Choroid plexus epithelial cell (primary cell): ENCODE data around the gene BCO1.
"Not testable (repeated sequence)": the region's sequence is repeated elsewhere in the genome, so short reads cannot be mapped to it uniquely, and the experiment has no call there.

Experiments used
- DNase-seq: peaks from one replicate; pipeline ENCODE4 v3.0.0-alpha.2; 2010; ENCODE audit warnings: low read depth
- H3K4me3 ChIP-seq: 2 replicates; pipeline ENCODE4 v1.5.1; 2011; ENCODE audit warnings: low read depth, mild to moderate bottlenecking, control low read depth, low read length, moderate library complexity
- CTCF ChIP-seq: conservative IDR thresholded peaks from 2 replicates; pipeline ENCODE4 v1.5.1; 2011; ENCODE audit warnings: low read depth, mild to moderate bottlenecking, control low read depth, inconsistent platforms, low read length, moderate library complexity

Gene BCO1

GRCh38 chr16:81216706-81217105 is 21.8 kb upstream of the BCO1 start:
- DNase-seq = no peak
- H3K4me3 ChIP-seq = no peak overlapping the region
- TF ChIP-seq CTCF = no peak

- no peak for DNase-seq
- H3K4me3 ChIP-seq = no peak overlapping the region
- no peak for TF ChIP-seq CTCF
Measured at GRCh38 chr16:81219151-81219550, 19.3 kb upstream of the BCO1 start.

- H3K4me3 ChIP-seq = no peak overlapping the region
- TF ChIP-seq CTCF = no peak
- DNase-seq = no peak
Measured at GRCh38 chr16:81220349-81220748, 18.1 kb upstream of the BCO1 start.

DNA sequence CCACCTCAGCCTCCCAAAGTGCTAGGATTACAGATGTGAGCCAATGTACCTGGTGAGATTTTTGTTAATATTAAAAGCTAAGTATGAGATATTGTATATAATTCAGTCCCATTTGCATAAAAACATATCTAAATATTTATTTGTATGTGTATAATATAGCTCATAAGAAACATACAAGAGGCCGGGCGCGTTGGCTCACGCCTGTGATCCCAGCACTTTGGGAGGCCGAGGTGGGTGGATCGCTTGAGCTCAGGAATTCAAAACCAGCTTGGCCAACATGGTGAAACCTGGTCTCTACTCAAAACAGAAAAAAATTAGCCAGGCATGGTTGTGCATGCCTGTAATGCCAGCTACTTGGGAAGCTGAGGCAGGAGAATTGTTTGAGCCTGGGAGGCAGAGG is 16.8 kb upstream of the BCO1 start:
- no peak for DNase-seq
- no peak overlapping the region for H3K4me3 ChIP-seq
- TF ChIP-seq CTCF = no peak

GRCh38 chr16:81224824-81225223 is 13.7 kb upstream of the BCO1 start:
- DNase-seq = peak; percentile 6
- TF ChIP-seq CTCF = no peak
- no peak overlapping the region for H3K4me3 ChIP-seq

DNA sequence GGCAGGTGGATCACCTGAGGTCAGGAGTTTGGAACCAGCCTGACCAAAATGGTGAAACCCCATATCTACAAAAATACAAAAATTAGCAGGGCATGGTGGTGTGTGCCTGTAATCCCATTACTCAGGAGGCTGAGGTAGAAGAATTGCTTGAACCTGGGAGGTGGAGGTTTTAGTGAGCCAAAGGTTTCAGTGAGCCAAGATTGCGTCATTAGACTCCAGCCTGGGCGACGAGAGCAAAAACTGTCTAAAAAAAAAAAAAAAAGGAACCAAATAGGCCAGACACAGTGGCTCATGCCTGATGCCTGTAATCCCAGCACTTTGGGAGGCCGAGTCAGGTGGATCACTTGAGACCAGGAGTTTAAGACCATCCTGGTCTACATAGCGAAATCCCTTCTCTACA is 12.8 kb upstream of the BCO1 start:
- not testable (repeated sequence) for DNase-seq, H3K4me3 ChIP-seq

DNA sequence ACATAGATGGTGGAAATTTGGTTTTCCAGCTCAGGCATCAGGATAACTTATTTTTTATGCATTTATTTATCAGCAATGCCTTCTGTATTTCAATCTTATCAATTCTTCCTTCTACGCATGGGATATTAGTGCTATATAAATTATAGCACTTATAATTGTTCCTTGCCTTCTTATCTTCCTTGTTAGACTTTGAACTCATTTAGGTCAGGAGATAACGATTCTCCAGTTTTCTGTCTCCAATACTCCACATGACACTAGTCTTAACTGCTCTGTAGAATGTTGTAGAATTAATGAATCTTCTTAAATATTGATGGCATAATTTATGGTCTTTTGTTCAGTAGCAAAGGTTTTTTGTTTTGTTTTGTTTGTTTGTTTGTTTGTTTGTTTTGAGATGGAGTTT is 10.7 kb upstream of the BCO1 start:
- no peak for DNase-seq
- TF ChIP-seq CTCF = no peak
- H3K4me3 ChIP-seq = no peak overlapping the region

GRCh38 chr16:81229811-81230210 is 8.7 kb upstream of the BCO1 start:
- no peak overlapping the region for H3K4me3 ChIP-seq
- DNase-seq = no peak
- no peak for TF ChIP-seq CTCF
